IMR-90 (cell line): ENCODE results near the gene PPARD. TPM values are rescaled to one million over a fixed set of nuclear protein-coding genes. Genes with fewer than 3 reads are reported as not detected.

Source experiments
- ATAC-seq: fragments of 200-7000 bp; cut with Tn5 transposase; 2 replicates; pipeline ENCODE4 v1.9.1; 2020; ENCODE audit warnings: low read depth, mild to moderate bottlenecking, moderate library complexity
- BruUV-seq: library from RNA; stranded (reverse); fragments of 400-500 nt; replicated peaks from 2 replicates; lab custom pipeline; 2021; lab: Mats Ljungman, UMichigan
- CTCF ChIA-PET: fragments of 300-600 bp; formaldehyde crosslinking; extraction: SDS; loops from one replicate; lab custom pipeline; 2021; ENCODE audit warnings: antibody characterized with exemption; lab: Yijun Ruan, JAX
- POLR2A ChIA-PET: fragments of 300-600 bp; sonication (Branson Sonifier 250); formaldehyde crosslinking; loops from one replicate; lab custom pipeline; 2022; ENCODE audit warnings: antibody characterized with exemption; ENCODE audit not compliant: unreplicated experiment; lab: Charles Lee
- DNase-seq: peaks from one replicate; pipeline ENCODE4 v3.0.0; 2013
- H2AFZ ChIP-seq: replicated peaks from 2 replicates; pipeline ENCODE3; 2013; ENCODE audit warnings: low read length, mild to moderate bottlenecking; ENCODE audit not compliant: poor library complexity
- H2AK5ac ChIP-seq: 2 replicates; pipeline ENCODE4 v1.6.1; 2013; ENCODE audit warnings: low read depth, low read length, inconsistent platforms
- H2AK9ac ChIP-seq: replicated peaks from 2 replicates; pipeline ENCODE3; 2013; ENCODE audit warnings: mild to moderate bottlenecking, low read depth, low read length, moderate library complexity; ENCODE audit not compliant: poor library complexity
- H2BK120ac ChIP-seq: 2 replicates; pipeline ENCODE4 v1.6.1; 2013; ENCODE audit warnings: low read depth, low read length, inconsistent platforms
- H2BK15ac ChIP-seq: 3 replicates; pipeline ENCODE4 v1.6.1; 2013; ENCODE audit warnings: low read depth, low read length, inconsistent platforms
- H2BK20ac ChIP-seq: 2 replicates; pipeline ENCODE4 v1.6.1; 2013; ENCODE audit warnings: low read depth, mild to moderate bottlenecking, inconsistent platforms, low read length, moderate library complexity
- H2BK5ac ChIP-seq: 2 replicates; pipeline ENCODE4 v1.6.1; 2013; ENCODE audit warnings: mild to moderate bottlenecking, low read depth, low read length, inconsistent platforms; ENCODE audit not compliant: poor library complexity, severe bottlenecking
- H3K14ac ChIP-seq: replicated peaks from 2 replicates; pipeline ENCODE4 v1.6.1; 2013; ENCODE audit warnings: low read depth, low read length, inconsistent platforms
- H3K18ac ChIP-seq: 2 replicates; pipeline ENCODE4 v1.6.1; 2013; ENCODE audit warnings: low read depth, low read length, control low read depth
- H3K23ac ChIP-seq: 2 replicates; pipeline ENCODE4 v1.6.1; 2013; ENCODE audit warnings: low read depth, low read length, inconsistent platforms
- H3K27ac ChIP-seq: 2 replicates; pipeline ENCODE4 v1.5.1; 2013; ENCODE audit warnings: mild to moderate bottlenecking, control low read depth, low read length; ENCODE audit not compliant: insufficient read depth
- H3K27me3 ChIP-seq: 2 replicates; pipeline ENCODE4 v1.6.1; 2013; ENCODE audit warnings: low read length; ENCODE audit not compliant: control insufficient read depth, insufficient read depth
- H3K36me3 ChIP-seq: 2 replicates; pipeline ENCODE4 v1.6.1; 2013; ENCODE audit warnings: low read length, mixed read lengths; ENCODE audit not compliant: control insufficient read depth, insufficient read depth
- H3K4ac ChIP-seq: 2 replicates; pipeline ENCODE4 v1.6.1; 2013; ENCODE audit warnings: low read depth, low read length, inconsistent platforms
- H3K4me1 ChIP-seq: 2 replicates; pipeline ENCODE4 v1.6.1; 2013; ENCODE audit warnings: low read length, mixed read lengths; ENCODE audit not compliant: control insufficient read depth, insufficient read depth
- H3K4me2 ChIP-seq: 2 replicates; pipeline ENCODE4 v1.6.1; 2013; ENCODE audit warnings: low read depth, mild to moderate bottlenecking, control low read depth, low read length, moderate library complexity
- H3K4me3 ChIP-seq: 2 replicates; pipeline ENCODE4 v1.5.1; 2013; ENCODE audit warnings: low read depth, mild to moderate bottlenecking, control low read depth, low read length, moderate library complexity; ENCODE audit not compliant: insufficient read depth
- H3K56ac ChIP-seq: 2 replicates; pipeline ENCODE4 v1.6.1; 2013; ENCODE audit warnings: low read length, inconsistent platforms; ENCODE audit not compliant: insufficient read depth; ENCODE audit errors: extremely low read depth
- H3K79me1 ChIP-seq, 2 experiments: 2 replicates each; pipeline ENCODE4 v1.6.1; 2013; ENCODE audit warnings: low read length in 2 of 2, inconsistent platforms in 1 of 2, low read depth in 1 of 2
- H3K9ac ChIP-seq: 2 replicates; pipeline ENCODE4 v1.6.1; 2013; ENCODE audit warnings: low read depth, low read length, control low read depth
- H3K9me1 ChIP-seq: 2 replicates; pipeline ENCODE4 v1.6.1; 2013; ENCODE audit warnings: low read length, inconsistent platforms; ENCODE audit not compliant: insufficient read depth
- H3K9me3 ChIP-seq: 2 replicates; pipeline ENCODE4 v1.6.1; 2013; ENCODE audit warnings: low read length; ENCODE audit not compliant: control insufficient read depth, insufficient read depth
- H4K20me1 ChIP-seq: 2 replicates; pipeline ENCODE4 v1.6.1; 2013; ENCODE audit warnings: low read length, inconsistent platforms; ENCODE audit not compliant: insufficient read depth
- H4K5ac ChIP-seq: 2 replicates; pipeline ENCODE4 v1.6.1; 2013; ENCODE audit warnings: mild to moderate bottlenecking, low read depth, low read length, control low read depth
- H4K8ac ChIP-seq, 2 experiments: 2 replicates each; pipeline ENCODE4 v1.6.1; 2013; ENCODE audit warnings: low read depth in 2 of 2, low read length in 2 of 2, control low read depth in 1 of 2, inconsistent platforms in 1 of 2
- H4K91ac ChIP-seq: 2 replicates; pipeline ENCODE4 v1.6.1; 2013; ENCODE audit warnings: low read depth, low read length, inconsistent platforms; ENCODE audit not compliant: insufficient read depth
- MAZ ChIP-seq: IDR thresholded peaks from 2 replicates; pipeline ENCODE4 v1.6.1; 2012; ENCODE audit warnings: low read depth, mild to moderate bottlenecking, low read length, improper control_type of control experiment, moderate library complexity, borderline replicate concordance
- MXI1 ChIP-seq: IDR thresholded peaks from 2 replicates; pipeline ENCODE4 v1.6.1; 2012; ENCODE audit warnings: low read depth, mild to moderate bottlenecking, low read length, moderate library complexity, borderline replicate concordance
- SMC3 ChIP-seq: fragments of 150-350 bp; IDR thresholded peaks from 2 replicates; pipeline ENCODE4 v1.6.1; 2016; ENCODE audit warnings: low read depth, mild to moderate bottlenecking, antibody characterized with exemption, low read length, moderate library complexity
- WGBS, 2 experiments: methylation state at CpG; one replicate each; pipeline versions ENCODE4 v1.1.5 to v1.1.7; 2013; ENCODE audit warnings: missing lambda C conversion rate in 2 of 2; ENCODE audit not compliant: insufficient read length in 1 of 2; ENCODE audit errors: extremely low coverage in 2 of 2; 5-methylcytosine and 5-hydroxymethylcytosine counted together
- dilution Hi-C: fragments of 300-500 bp; cut with HindIII; formaldehyde crosslinking; loops from one replicate; pipeline ENCODE4 v1.14.3; 2018; ENCODE audit warnings: low sequenced_read_pairs; ENCODE audit not compliant: unreplicated experiment
- in situ Hi-C: fragments of 300-500 bp; cut with MboI; formaldehyde crosslinking; loops from 3 replicates; pipeline ENCODE4 v1.14.3; 2019; ENCODE audit warnings: low sequenced_read_pairs, inconsistent platforms, mixed read lengths
- intact Hi-C: fragments of 100-400 bp; cut with micrococcal nuclease; formaldehyde crosslinking; loops from 2 replicates; pipeline ENCODE4 v1.10.0; 2022
- polyA plus RNA-seq, 3 experiments: library from polyadenylated mRNA; depleted of rRNA; stranded (reverse); fragments of >200 nt; gene quantifications; 2 replicates each; pipeline ENCODE4 v1.2.3, GENCODE V29; 2012; ENCODE audit warnings: low replicate concordance in 1 of 3
- total RNA-seq: library from RNA; depleted of rRNA; stranded (reverse); fragments of >200 nt; gene quantifications from 2 replicates; pipeline ENCODE4 v1.2.3, GENCODE V29; 2012
- TF ChIP-seq, protein P1 (sequence below): conservative IDR thresholded peaks from 2 replicates; pipeline ENCODE4 v1.5.1; 2012; ENCODE audit warnings: mild to moderate bottlenecking, low read depth, low read length, improper control_type of control experiment

PPARD gene
- total and polyA plus RNA-seq, 2 of the 4 experiments (the other 2 are of a cell fraction) = 10.4 to 69.0 TPM

DNA sequence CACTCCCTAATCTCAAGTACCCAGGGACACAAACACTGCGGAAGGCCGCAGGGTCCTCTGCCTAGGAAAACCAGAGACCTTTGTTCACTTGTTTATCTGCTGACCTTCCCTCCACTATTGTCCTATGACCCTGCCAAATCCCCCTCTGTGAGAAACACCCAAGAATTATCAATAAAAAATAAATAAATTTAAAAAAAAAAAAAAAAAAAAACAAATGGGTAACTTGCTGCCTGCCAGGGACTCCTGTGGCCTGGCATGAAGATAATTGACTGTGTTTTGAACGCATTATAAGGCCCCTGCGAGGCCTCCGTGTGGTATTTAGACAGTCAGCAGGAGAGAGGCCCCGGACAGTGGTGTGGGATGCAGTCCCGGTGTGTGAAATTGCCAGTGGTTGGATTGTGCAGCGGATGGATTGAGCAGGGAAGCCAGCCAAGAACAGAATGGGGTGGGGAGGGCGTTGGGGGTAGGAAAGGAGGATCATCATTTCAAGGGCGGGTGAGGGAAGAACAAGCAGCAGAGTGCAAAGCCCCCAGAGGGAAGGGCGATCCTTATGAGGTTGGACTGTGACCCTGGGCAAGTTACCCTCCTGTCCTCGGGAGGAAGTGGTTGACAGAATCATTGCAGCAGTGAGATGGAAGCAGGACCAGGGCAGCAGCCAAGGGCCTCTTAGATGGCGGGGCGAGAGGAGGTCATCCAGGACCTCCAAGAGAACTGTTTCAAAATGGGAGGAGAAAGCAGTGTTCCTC, 43.3 kb downstream of the PPARD start:
- ATAC-seq (peak; percentile 33), DNase-seq (no peak)
- Histone ChIP-seq H3K27ac (peak overlapping the region; percentile 27; the same call in 1 of the 2 replicates), H2BK20ac (no peak overlapping the region), H2AK9ac (no peak overlapping the region), H2BK120ac (peak overlapping the region; percentile 44; the same call in 1 of the 2 replicates), H2AK5ac (peak overlapping the region; percentile 48), H3K23ac (no peak overlapping the region), H3K56ac (no peak overlapping the region), H3K14ac (peak overlapping the region; percentile 29), H3K4me3 (no peak overlapping the region), H2BK5ac (peak overlapping the region; percentile 15), H3K18ac (peak overlapping the region; percentile 7; the same call in 1 of the 2 replicates), H4K8ac (peak overlapping the region in 1 of 2 experiments; percentile 48; a peak in 2 of 4 replicates), H3K27me3 (no peaks in the 10 kb centered on the region), H3K4me1 (peaks cover 27% of the 10 kb centered on the region), H3K9ac (no peak overlapping the region), H4K91ac (no peak overlapping the region), H3K4ac (peak overlapping the region; percentile 72), H2BK15ac (no peak overlapping the region; the same call in 2 of the 3 replicates), H2AFZ (no peak overlapping the region), H3K4me2 (no peak overlapping the region), H3K9me3 (no peaks in the 10 kb centered on the region), H3K36me3 (peaks cover under 1% of the 10 kb centered on the region; the same call in 1 of the 2 replicates), H3K9me1 (peaks cover 46% of the 10 kb centered on the region), H4K20me1 (peaks cover 8% of the 10 kb centered on the region), H3K79me1 (peaks cover 41 to 70% of the 10 kb centered on the region in 2 experiments), H4K5ac (peak overlapping the region; percentile 10; the same call in 1 of the 2 replicates)
- BruUV-seq = no TSS peak
- POLR2A ChIA-PET = no interaction called here
- dilution Hi-C loops = no loop called here
- 45% methylated on average over 9 of the region's 14 CpGs; no CpG with 5 or more reads in 1 of the 2 experiments for WGBS, 2 experiments
- in situ Hi-C loops = no loop called here
- TF ChIP-seq MXI1 (no peak), MAZ (no peak), SMC3 (no peak)
- TF ChIP-seq, protein P1, sequence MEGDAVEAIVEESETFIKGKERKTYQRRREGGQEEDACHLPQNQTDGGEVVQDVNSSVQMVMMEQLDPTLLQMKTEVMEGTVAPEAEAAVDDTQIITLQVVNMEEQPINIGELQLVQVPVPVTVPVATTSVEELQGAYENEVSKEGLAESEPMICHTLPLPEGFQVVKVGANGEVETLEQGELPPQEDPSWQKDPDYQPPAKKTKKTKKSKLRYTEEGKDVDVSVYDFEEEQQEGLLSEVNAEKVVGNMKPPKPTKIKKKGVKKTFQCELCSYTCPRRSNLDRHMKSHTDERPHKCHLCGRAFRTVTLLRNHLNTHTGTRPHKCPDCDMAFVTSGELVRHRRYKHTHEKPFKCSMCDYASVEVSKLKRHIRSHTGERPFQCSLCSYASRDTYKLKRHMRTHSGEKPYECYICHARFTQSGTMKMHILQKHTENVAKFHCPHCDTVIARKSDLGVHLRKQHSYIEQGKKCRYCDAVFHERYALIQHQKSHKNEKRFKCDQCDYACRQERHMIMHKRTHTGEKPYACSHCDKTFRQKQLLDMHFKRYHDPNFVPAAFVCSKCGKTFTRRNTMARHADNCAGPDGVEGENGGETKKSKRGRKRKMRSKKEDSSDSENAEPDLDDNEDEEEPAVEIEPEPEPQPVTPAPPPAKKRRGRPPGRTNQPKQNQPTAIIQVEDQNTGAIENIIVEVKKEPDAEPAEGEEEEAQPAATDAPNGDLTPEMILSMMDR = no peak
- intact Hi-C loops = no loop called here
- CTCF ChIA-PET = no interaction called here
